ENCODE measurements around the gene TREH.

TREH gene

GRCh38 chr11:118645066-118645715, 34.3 kb downstream of the TREH start:
- no peak for DNase-seq

- no peak for DNase-seq
These were observed 35.0 kb downstream of the TREH start for GRCh38 chr11:118644496-118644895.

- DNase-seq: no peak
These were observed 35.5 kb downstream of the TREH start for GRCh38 chr11:118643995-118644345.

- DNase-seq: no peak
These were observed 36.1 kb downstream of the TREH start for GRCh38 chr11:118643142-118643994.

- DNase-seq: no peak
These were observed 37.9 kb downstream of the TREH start for GRCh38 chr11:118641397-118642019.

GRCh38 chr11:118640332-118641154, 38.9 kb downstream of the TREH start:
- DNase-seq: no peak

- DNase-seq: no peak
These were observed 39.6 kb downstream of the TREH start for GRCh38 chr11:118639899-118640298.

GRCh38 chr11:118638726-118639125, 40.7 kb downstream of the TREH start:
- DNase-seq: no peak

- DNase-seq: no peak
These were observed 42.7 kb downstream of the TREH start for GRCh38 chr11:118636569-118637290.

GRCh38 chr11:118635642-118636041, 43.8 kb downstream of the TREH start:
- DNase-seq: no peak

GRCh38 chr11:118635237-118635591, 44.2 kb downstream of the TREH start:
- DNase-seq: no peak

- no peak for DNase-seq
These were observed 44.8 kb downstream of the TREH start for GRCh38 chr11:118634431-118635236.

GRCh38 chr11:118633979-118634378, 45.5 kb downstream of the TREH start:
- DNase-seq: no peak

GRCh38 chr11:118633319-118633690, 46.1 kb downstream of the TREH start:
- DNase-seq: no peak

- no peak for DNase-seq
These were observed 46.7 kb downstream of the TREH start for GRCh38 chr11:118632577-118633318.

- DNase-seq: no peak
These were observed 48.1 kb downstream of the TREH start for GRCh38 chr11:118631142-118631909.

GRCh38 chr11:118629761-118630661, 49.4 kb downstream of the TREH start:
- no peak for DNase-seq

- DNase-seq: no peak
These were observed 50.4 kb downstream of the TREH start for GRCh38 chr11:118628861-118629549.

All from stimulated activated CD4-positive, alpha-beta T cell treated with anti-CD3 and anti-CD28 coated beads, Interleukin-12 subunit alpha, Interleukin-12 subunit beta, amount 100 ng/mL, for 4 hours (primary cell).